CD8-positive, alpha-beta memory T cell (primary cell): ENCODE data around the gene KIF26A. TPM values are rescaled to one million over a fixed set of nuclear protein-coding genes. Genes with fewer than 3 reads are reported as not detected.
"Not testable (repeated sequence)": the region's sequence is repeated elsewhere in the genome, so short reads cannot be mapped to it uniquely, and the experiment has no call there.

Source experiments
- CTCF ChIA-PET: fragments of 350-600 bp; sonication (Branson Sonifier 250); formaldehyde crosslinking; loops from one replicate; lab custom pipeline; 2021; ENCODE audit warnings: antibody characterized with exemption; lab: Charles Lee
- POLR2A ChIA-PET: fragments of 350-600 bp; sonication (Branson Sonifier 250); formaldehyde crosslinking; loops from one replicate; lab custom pipeline; 2021; ENCODE audit warnings: antibody characterized with exemption; lab: Charles Lee
- DNase-seq, 5 donors: peaks; one replicate each; pipeline versions ENCODE4 v3.0.0 to v3.0.0-alpha.2; 2020 to 2022; ENCODE audit warnings: mixed read lengths in 1 of 5
- H3K27ac ChIP-seq: one replicate; pipeline ENCODE4 v1.7.0; 2013; ENCODE audit warnings: low read depth, mild to moderate bottlenecking, low read length, moderate library complexity
- H3K27me3 ChIP-seq: 2 replicates; pipeline ENCODE4 v1.7.0; 2013; ENCODE audit warnings: low read length, mild to moderate bottlenecking; ENCODE audit not compliant: insufficient read depth, poor library complexity, severe bottlenecking
- H3K36me3 ChIP-seq: 2 replicates; pipeline ENCODE4 v1.7.0; 2013; ENCODE audit warnings: mild to moderate bottlenecking, low read length, moderate library complexity; ENCODE audit not compliant: insufficient read depth
- H3K4me1 ChIP-seq: 2 replicates; pipeline ENCODE4 v1.7.0; 2013; ENCODE audit warnings: mild to moderate bottlenecking, low read length, moderate library complexity; ENCODE audit not compliant: insufficient read depth
- H3K4me3 ChIP-seq: 2 replicates; pipeline ENCODE4 v1.7.0; 2013; ENCODE audit warnings: mild to moderate bottlenecking, low read length
- H3K9me3 ChIP-seq: 2 replicates; pipeline ENCODE4 v1.7.0; 2013; ENCODE audit warnings: mild to moderate bottlenecking, low read length
- H3K27ac Mint-ChIP-seq, 8 donors: one replicate each; pipeline ENCODE4 v1.8.0; 2020 to 2021; ENCODE audit warnings: mixed read lengths in 8 of 8, mild to moderate bottlenecking in 6 of 8, inconsistent platforms in 3 of 8, moderate library complexity in 3 of 8
- H3K27me3 Mint-ChIP-seq, 2 donors: one replicate each; pipeline ENCODE4 v1.8.0; 2020 to 2021; ENCODE audit warnings: mixed read lengths in 2 of 2, mild to moderate bottlenecking in 1 of 2, moderate library complexity in 1 of 2
- H3K36me3 Mint-ChIP-seq, 3 donors: one replicate each; pipeline ENCODE4 v1.8.0; 2020 to 2021; ENCODE audit warnings: mixed read lengths in 3 of 3, inconsistent platforms in 1 of 3, mild to moderate bottlenecking in 1 of 3
- H3K4me1 Mint-ChIP-seq, 3 donors: one replicate each; pipeline ENCODE4 v1.8.0; 2020 to 2021; ENCODE audit warnings: mixed read lengths in 3 of 3, inconsistent platforms in 1 of 3, mild to moderate bottlenecking in 1 of 3
- H3K4me3 Mint-ChIP-seq, 7 donors: one replicate each; pipeline ENCODE4 v1.8.0; 2020 to 2021; ENCODE audit warnings: mixed read lengths in 7 of 7, mild to moderate bottlenecking in 6 of 7, moderate library complexity in 4 of 7, inconsistent platforms in 2 of 7
- H3K9me3 Mint-ChIP-seq, 5 donors: one replicate each; pipeline ENCODE4 v1.8.0; 2020 to 2022; ENCODE audit warnings: mixed read lengths in 5 of 5, mild to moderate bottlenecking in 3 of 5, moderate library complexity in 2 of 5, inconsistent platforms in 1 of 5
- polyA plus RNA-seq: library from polyadenylated mRNA; unstranded; fragments of 300-500 nt; fragmentation: Illumina TruSeq; gene quantifications from one replicate; pipeline ENCODE4 v1.2.3, GENCODE V29; 2021
- total RNA-seq, 2 experiments: library from RNA; stranded (reverse); gene quantifications; one replicate each; pipeline ENCODE4 v1.2.3, GENCODE V29; 2021

The KIF26A gene
- total and polyA plus RNA-seq, 3 experiments from 2014 or later = 0.15 to 0.20 TPM; not detected in 1

DNA sequence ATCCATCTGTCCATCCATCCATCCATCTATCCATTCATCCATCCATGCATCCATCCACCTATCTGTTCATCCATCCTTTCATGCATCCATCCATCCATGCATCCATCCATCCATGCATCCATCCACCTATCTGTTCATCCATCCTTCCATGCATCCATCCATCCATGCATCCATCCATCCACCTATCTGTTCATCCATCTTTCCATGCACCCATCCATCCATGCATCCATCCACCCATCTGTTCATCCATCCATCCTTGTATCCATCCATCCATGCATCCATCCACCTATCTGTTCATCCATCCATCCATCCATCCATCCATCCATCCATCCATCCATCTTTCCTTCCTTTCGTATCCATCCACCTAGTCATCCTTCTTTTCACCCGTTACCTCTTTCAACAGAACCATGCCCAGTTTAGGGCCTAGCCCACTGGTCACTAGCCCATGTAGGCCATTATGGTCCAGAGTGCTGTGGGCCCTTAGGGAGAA lies 66.3 kb downstream of the KIF26A start:
- Mint-ChIP-seq H3K27ac (no peak overlapping the region), H3K4me1 (no peaks in the 10 kb centered on the region), H3K36me3 (no peaks in the 10 kb centered on the region), H3K4me3 (no peak overlapping the region), H3K9me3 (no peaks in the 10 kb centered on the region), H3K27me3 (peaks cover 0 to 1% of the 10 kb centered on the region in 2 donors)
- no peaks in the 10 kb centered on the region for H3K4me1 ChIP-seq
- CTCF ChIA-PET = no interaction called here
- no peaks in the 10 kb centered on the region for H3K27me3 ChIP-seq
- no peak for DNase-seq
- H3K27ac ChIP-seq = no peak overlapping the region
- H3K36me3 ChIP-seq = no peaks in the 10 kb centered on the region
- POLR2A ChIA-PET = no interaction called here
- no peak overlapping the region for H3K4me3 ChIP-seq
- H3K9me3 ChIP-seq = no peaks in the 10 kb centered on the region

DNA sequence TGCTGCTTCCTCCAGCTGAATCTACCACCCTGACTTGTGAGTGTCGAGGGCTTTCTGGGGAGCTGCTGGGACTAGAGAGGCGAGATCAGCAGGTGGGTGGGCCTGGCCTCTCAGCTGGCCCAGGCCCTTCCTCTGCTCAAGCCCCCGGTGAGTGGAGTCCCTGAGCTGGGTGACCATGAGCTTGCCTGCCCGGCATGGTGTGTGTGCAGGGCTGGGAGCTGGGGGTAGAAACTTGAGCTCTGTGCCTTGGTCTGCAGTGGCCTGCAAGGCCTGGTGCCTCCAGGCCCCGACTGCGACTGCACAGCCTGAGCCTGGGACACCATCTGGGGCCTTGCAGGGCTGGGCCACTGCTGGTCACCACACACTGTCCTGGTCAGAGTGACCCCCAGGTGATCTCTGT lies 67.4 kb downstream of the KIF26A start:
- POLR2A ChIA-PET = no interaction called here
- Histone ChIP-seq H3K36me3 (no peaks in the 10 kb centered on the region), H3K4me3 (no peak overlapping the region), H3K27ac (no peak overlapping the region), H3K9me3 (no peaks in the 10 kb centered on the region), H3K4me1 (no peaks in the 10 kb centered on the region), H3K27me3 (no peaks in the 10 kb centered on the region)
- Mint-ChIP-seq H3K27ac (no peak overlapping the region), H3K4me3 (no peak overlapping the region), H3K27me3 (peaks cover 0 to 1% of the 10 kb centered on the region in 2 donors), H3K9me3 (no peaks in the 10 kb centered on the region), H3K36me3 (no peaks in the 10 kb centered on the region), H3K4me1 (no peaks in the 10 kb centered on the region)
- no peak for DNase-seq
- CTCF ChIA-PET = no interaction called here

DNA sequence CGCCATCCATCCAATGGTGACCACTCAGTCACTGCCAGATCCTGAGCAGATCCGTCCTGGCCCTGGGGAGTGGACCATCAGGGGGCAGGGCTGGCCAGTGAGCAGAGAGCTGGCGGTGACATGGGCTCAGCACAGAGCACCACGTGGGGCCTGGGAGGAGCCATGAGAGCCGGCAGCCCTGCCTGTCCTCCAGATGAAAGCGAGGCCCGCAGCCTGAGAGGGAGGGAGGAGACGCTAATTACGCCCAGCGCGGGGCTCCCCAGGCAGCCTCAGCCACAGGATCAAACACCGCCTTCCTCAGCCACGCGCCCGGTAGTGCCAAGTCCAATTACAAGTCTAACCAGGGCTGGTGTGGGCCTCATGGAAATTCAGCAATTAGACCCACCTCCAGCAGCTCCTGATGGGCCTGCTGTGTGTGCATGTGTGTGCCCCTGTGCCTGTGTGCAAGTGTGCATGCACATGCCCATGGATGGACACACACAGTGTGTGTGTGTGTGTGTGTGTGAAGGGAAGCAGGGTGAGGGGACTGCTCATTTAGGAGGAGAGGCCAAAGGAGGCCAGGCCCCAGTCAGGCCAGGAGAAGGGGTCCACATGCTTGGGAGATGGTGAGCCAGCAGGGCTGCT lies 68.0 kb downstream of the KIF26A start:
- H3K27ac ChIP-seq = no peak overlapping the region
- CTCF ChIA-PET = no interaction called here
- Mint-ChIP-seq H3K4me1 (no peaks in the 10 kb centered on the region), H3K36me3 (no peaks in the 10 kb centered on the region), H3K27me3 (peaks cover 0 to 4% of the 10 kb centered on the region in 2 donors), H3K9me3 (no peaks in the 10 kb centered on the region), H3K27ac (no peak overlapping the region), H3K4me3 (no peak overlapping the region)
- POLR2A ChIA-PET = no interaction called here
- no peak for DNase-seq
- no peaks in the 10 kb centered on the region for H3K9me3 ChIP-seq
- H3K4me3 ChIP-seq = no peak overlapping the region
- H3K36me3 ChIP-seq = no peaks in the 10 kb centered on the region
- no peaks in the 10 kb centered on the region for H3K27me3 ChIP-seq
- no peaks in the 10 kb centered on the region for H3K4me1 ChIP-seq

DNA sequence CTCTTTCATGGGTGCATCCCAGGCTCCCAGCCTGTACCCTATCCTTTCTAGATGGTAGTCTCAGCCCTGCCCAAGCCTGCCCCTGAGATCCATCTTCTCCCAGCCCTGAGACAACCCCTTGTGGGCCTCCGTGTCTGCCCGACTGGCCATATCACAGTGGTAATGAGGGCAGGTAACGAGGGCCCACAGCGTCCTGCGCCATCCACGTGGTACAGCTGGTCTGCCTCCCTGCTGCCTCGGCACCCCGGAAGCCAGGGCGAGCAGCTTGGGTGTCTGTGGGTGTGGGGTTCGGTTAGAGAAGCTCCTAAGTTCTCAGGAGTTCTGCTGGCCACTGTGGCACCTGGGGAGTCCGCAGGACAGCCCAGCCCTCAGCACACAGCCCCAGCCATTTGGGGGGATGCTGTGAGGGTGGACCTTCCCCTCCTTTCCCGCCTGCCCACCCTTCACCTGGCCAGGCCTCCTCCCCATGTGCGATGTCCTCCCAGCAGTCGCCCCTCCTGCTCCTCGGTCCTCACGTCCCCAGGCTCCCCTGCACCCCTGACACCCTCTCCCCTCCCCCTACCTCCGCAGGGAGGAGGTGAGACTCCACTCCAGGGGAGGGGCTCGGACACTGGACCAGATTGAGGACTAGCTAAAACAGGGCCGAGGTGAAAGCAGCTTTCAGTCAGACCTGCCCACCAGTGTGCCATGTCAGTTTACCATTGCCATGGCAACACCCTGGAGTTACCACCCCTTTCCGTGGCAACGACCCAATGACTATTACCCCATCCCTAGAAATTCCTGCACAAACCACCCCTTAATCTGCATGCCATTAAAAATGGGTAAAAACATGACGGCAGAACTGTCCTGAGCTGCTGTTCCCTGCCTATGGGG lies 69.0 kb downstream of the KIF26A start:
- Mint-ChIP-seq H3K4me1 (no peaks in the 10 kb centered on the region), H3K9me3 (no peaks in the 10 kb centered on the region), H3K27ac (no peak overlapping the region), H3K4me3 (no peak overlapping the region), H3K36me3 (no peaks in the 10 kb centered on the region), H3K27me3 (peaks cover 4 to 6% of the 10 kb centered on the region in 2 donors)
- Histone ChIP-seq H3K36me3 (no peaks in the 10 kb centered on the region), H3K4me1 (no peaks in the 10 kb centered on the region), H3K27me3 (no peaks in the 10 kb centered on the region), H3K4me3 (no peak overlapping the region), H3K27ac (no peak overlapping the region), H3K9me3 (no peaks in the 10 kb centered on the region)
- ChIA-PET POLR2A (no interaction called here), CTCF (no interaction called here)
- DNase-seq = no peak

GRCh38 chr14:104208015-104208295 lies 69.6 kb downstream of the KIF26A start:
- DNase-seq, H3K27ac ChIP-seq, H3K4me3 Mint-ChIP-seq, H3K27me3 ChIP-seq, H3K9me3 ChIP-seq, H3K4me1 Mint-ChIP-seq, H3K4me1 ChIP-seq, POLR2A ChIA-PET, H3K9me3 Mint-ChIP-seq, H3K36me3 ChIP-seq, CTCF ChIA-PET, H3K36me3 Mint-ChIP-seq, H3K4me3 ChIP-seq, H3K27me3 Mint-ChIP-seq, H3K27ac Mint-ChIP-seq: not testable (repeated sequence)

DNA sequence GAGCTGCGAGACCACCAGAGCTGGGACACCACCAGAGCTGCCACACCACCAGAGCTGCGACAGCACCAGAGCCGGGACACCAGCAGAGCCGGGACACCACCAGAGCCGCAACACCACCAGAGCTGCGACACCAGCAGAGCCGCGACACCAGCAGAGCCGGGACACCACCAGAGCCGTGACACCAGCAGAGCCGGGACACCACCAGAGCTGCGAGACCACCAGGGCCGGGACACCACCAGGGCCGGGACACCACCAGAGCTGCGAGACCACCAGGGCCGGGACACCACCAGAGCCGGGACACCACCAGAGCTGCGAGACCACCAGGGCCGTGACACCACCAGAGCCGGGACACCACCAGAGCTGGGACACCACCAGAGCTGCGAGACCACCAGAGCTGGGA lies 69.9 kb downstream of the KIF26A start:
- H3K4me3 ChIP-seq, H3K9me3 Mint-ChIP-seq, H3K27ac ChIP-seq, H3K27ac Mint-ChIP-seq, H3K4me1 ChIP-seq, H3K27me3 ChIP-seq, CTCF ChIA-PET, H3K4me1 Mint-ChIP-seq, H3K9me3 ChIP-seq, H3K36me3 Mint-ChIP-seq, H3K27me3 Mint-ChIP-seq, DNase-seq, H3K36me3 ChIP-seq, POLR2A ChIA-PET, H3K4me3 Mint-ChIP-seq: not testable (repeated sequence)

DNA sequence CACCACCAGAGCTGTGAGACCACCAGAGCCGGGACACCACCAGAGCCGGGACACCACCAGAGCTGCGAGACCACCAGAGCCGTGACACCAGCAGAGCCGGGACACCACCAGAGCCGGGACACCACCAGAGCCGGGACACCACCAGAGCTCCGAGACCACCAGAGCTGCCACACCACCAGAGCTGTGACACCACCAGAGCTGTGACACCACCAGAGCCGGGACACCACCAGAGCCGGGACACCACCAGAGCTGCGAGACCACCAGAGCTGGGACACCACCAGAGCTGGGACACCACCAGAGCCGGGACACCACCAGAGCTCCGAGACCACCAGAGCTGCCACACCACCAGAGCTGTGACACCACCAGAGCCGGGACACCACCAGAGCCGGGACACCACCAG lies 70.7 kb downstream of the KIF26A start:
- H3K9me3 Mint-ChIP-seq, H3K4me1 ChIP-seq, H3K9me3 ChIP-seq, H3K4me3 Mint-ChIP-seq, H3K4me3 ChIP-seq, H3K27ac ChIP-seq, H3K4me1 Mint-ChIP-seq, H3K27me3 ChIP-seq, CTCF ChIA-PET, POLR2A ChIA-PET, H3K27ac Mint-ChIP-seq, H3K36me3 Mint-ChIP-seq, H3K36me3 ChIP-seq, DNase-seq: not testable (repeated sequence)
- H3K27me3 Mint-ChIP-seq = peaks cover 6 to 12% of the 10 kb centered on the region in 2 donors

DNA sequence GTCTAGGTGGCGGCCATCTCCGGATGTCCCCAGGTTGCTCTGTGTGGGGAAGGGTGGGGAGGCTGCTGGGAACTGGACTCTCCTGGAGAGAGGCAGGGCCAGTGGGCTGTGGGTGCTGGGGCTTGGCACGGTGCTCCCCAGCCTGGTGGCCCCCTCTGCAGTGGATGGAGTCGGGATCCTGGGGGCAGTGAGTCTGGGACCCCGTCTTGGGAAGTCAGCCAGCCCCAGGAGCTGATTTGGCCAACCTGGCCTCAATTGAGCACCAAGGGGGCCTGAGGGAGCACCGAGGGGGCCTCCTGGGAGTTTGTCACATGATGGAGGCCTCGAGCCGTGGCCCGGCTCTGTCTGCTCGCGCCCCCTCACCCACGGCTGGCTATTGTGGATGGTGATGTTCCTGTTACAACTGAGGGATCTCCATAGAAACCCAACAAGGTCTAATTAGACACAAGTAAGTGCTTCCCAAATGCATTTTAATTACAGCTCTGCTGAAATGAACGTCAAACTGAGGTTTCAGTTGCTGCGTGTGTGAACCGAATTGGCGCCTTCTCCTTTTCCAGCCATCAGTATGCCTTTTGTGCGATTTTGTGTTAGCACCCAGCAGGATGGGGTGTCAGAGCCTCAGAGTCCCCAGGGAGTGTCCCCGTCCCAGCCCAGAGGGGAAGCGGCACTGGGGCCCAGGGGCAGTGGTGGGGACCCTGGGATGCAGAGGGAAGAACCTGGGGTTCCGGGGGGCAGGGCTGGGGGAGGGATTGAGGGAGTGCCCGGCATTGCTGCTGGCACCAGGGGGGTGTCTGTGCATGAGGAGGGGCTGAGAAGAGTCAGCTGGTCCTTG lies 71.8 kb downstream of the KIF26A start:
- peaks cover 6 to 12% of the 10 kb centered on the region in 2 donors for H3K27me3 Mint-ChIP-seq
- no peak overlapping the region for H3K27ac Mint-ChIP-seq
- H3K36me3 ChIP-seq = no peaks in the 10 kb centered on the region
- H3K9me3 ChIP-seq = no peaks in the 10 kb centered on the region
- no peaks in the 10 kb centered on the region for H3K27me3 ChIP-seq
- no peaks in the 10 kb centered on the region for H3K4me1 Mint-ChIP-seq
- no peak for DNase-seq
- POLR2A ChIA-PET = no interaction called here
- CTCF ChIA-PET = no interaction called here
- H3K9me3 Mint-ChIP-seq = no peaks in the 10 kb centered on the region
- no peak overlapping the region for H3K4me3 Mint-ChIP-seq
- no peaks in the 10 kb centered on the region for H3K4me1 ChIP-seq
- H3K27ac ChIP-seq = no peak overlapping the region
- H3K36me3 Mint-ChIP-seq = no peaks in the 10 kb centered on the region
- H3K4me3 ChIP-seq = no peak overlapping the region
